Osteocyte (in vitro differentiated cells): Measurements from ENCODE around the gene AQP12B. TPM values are rescaled to one million over a fixed set of nuclear protein-coding genes. Genes with fewer than 3 reads are reported as not detected.

Experiments used
- DNase-seq: peaks from one replicate; pipeline ENCODE4 v3.0.0; 2021; ENCODE audit warnings: mixed read lengths; ENCODE audit not compliant: unreplicated experiment; ENCODE audit errors: extremely low spot score
- H3K27ac Mint-ChIP-seq: one replicate; pipeline ENCODE4 v1.8.0; 2021; ENCODE audit warnings: mild to moderate bottlenecking, mixed read lengths; ENCODE audit not compliant: unreplicated experiment
- H3K27me3 Mint-ChIP-seq: one replicate; pipeline ENCODE4 v1.8.0; 2021; ENCODE audit warnings: mixed read lengths; ENCODE audit not compliant: unreplicated experiment
- H3K36me3 Mint-ChIP-seq: one replicate; pipeline ENCODE4 v1.8.0; 2021; ENCODE audit warnings: mixed read lengths; ENCODE audit not compliant: unreplicated experiment
- H3K4me1 Mint-ChIP-seq: one replicate; pipeline ENCODE4 v1.8.0; 2021; ENCODE audit warnings: mixed read lengths; ENCODE audit not compliant: unreplicated experiment
- H3K4me3 Mint-ChIP-seq: one replicate; pipeline ENCODE4 v1.8.0; 2021; ENCODE audit warnings: mild to moderate bottlenecking, moderate library complexity, mixed read lengths; ENCODE audit not compliant: unreplicated experiment
- H3K9me3 Mint-ChIP-seq: one replicate; pipeline ENCODE4 v1.8.0; 2021; ENCODE audit warnings: mixed read lengths; ENCODE audit not compliant: unreplicated experiment
- total RNA-seq: library from RNA; stranded (reverse); gene quantifications from 2 replicates; pipeline ENCODE4 v1.2.1, GENCODE V29; 2021
- TF ChIP-seq, protein P1 (sequence below): fragments of 200-600 bp; sonication (generic); IDR thresholded peaks from 2 replicates; pipeline ENCODE4 v1.5.0; 2021; ENCODE audit warnings: antibody characterized with exemption, mild to moderate bottlenecking, moderate library complexity

Gene AQP12B
- total RNA-seq, 1 donor from 2014 or later: not detected

- Mint-ChIP-seq H3K4me1 (no peaks in the 10 kb centered on the region), H3K27ac (no peak overlapping the region), H3K27me3 (peaks cover 52% of the 10 kb centered on the region), H3K36me3 (no peaks in the 10 kb centered on the region), H3K4me3 (no peak overlapping the region), H3K9me3 (no peaks in the 10 kb centered on the region)
- peak; percentile 67 for DNase-seq
- TF ChIP-seq, protein P1, sequence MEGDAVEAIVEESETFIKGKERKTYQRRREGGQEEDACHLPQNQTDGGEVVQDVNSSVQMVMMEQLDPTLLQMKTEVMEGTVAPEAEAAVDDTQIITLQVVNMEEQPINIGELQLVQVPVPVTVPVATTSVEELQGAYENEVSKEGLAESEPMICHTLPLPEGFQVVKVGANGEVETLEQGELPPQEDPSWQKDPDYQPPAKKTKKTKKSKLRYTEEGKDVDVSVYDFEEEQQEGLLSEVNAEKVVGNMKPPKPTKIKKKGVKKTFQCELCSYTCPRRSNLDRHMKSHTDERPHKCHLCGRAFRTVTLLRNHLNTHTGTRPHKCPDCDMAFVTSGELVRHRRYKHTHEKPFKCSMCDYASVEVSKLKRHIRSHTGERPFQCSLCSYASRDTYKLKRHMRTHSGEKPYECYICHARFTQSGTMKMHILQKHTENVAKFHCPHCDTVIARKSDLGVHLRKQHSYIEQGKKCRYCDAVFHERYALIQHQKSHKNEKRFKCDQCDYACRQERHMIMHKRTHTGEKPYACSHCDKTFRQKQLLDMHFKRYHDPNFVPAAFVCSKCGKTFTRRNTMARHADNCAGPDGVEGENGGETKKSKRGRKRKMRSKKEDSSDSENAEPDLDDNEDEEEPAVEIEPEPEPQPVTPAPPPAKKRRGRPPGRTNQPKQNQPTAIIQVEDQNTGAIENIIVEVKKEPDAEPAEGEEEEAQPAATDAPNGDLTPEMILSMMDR: no peak
Measured at GRCh38 chr2:240648650-240649275, 33.9 kb downstream of the AQP12B start.

GRCh38 chr2:240648155-240648649 is 34.5 kb downstream of the AQP12B start:
- Mint-ChIP-seq H3K27me3 (peaks cover 52% of the 10 kb centered on the region), H3K9me3 (no peaks in the 10 kb centered on the region), H3K36me3 (no peaks in the 10 kb centered on the region), H3K27ac (no peak overlapping the region), H3K4me1 (no peaks in the 10 kb centered on the region), H3K4me3 (no peak overlapping the region)
- DNase-seq: peak; percentile 59
- TF ChIP-seq, protein P1: no peak

DNA sequence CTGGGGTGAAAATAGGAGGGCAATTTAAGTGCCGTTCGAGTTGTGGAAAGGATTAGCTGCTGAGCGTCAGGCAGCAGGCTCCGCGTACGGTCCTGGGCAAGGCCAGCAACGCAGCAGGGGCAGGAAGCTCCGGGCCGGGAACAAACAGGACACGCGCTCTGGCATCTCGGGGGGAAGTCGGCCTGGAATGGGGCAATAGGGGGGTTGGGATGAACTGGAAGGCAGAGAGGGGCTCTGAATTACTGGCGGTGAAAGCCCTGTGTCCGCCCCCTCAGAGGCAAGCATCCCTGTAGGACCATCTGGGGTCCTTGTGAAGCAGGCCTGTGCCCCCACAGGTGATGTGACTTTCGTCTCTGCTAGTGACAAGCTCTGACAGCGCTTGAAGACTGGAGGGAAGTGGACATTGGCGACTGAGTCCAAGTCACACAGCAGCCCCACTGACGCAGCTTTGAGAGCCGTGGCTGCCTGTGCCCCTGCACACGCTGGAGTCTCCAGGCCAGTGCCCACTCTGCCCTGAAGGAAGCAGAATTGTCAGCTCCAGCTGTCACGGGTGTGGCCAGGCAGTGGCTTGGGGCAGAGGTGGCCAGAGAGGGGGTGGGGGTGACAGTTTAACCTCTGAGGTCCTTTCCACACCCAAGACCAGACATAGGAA is 35.1 kb downstream of the AQP12B start:
- no peaks in the 10 kb centered on the region for H3K9me3 Mint-ChIP-seq
- H3K4me1 Mint-ChIP-seq: no peaks in the 10 kb centered on the region
- peak; percentile 81 for DNase-seq
- H3K36me3 Mint-ChIP-seq: no peaks in the 10 kb centered on the region
- TF ChIP-seq, protein P1: no peak
- H3K27ac Mint-ChIP-seq: no peak overlapping the region
- H3K4me3 Mint-ChIP-seq: no peak overlapping the region
- peaks cover 51% of the 10 kb centered on the region for H3K27me3 Mint-ChIP-seq

DNA sequence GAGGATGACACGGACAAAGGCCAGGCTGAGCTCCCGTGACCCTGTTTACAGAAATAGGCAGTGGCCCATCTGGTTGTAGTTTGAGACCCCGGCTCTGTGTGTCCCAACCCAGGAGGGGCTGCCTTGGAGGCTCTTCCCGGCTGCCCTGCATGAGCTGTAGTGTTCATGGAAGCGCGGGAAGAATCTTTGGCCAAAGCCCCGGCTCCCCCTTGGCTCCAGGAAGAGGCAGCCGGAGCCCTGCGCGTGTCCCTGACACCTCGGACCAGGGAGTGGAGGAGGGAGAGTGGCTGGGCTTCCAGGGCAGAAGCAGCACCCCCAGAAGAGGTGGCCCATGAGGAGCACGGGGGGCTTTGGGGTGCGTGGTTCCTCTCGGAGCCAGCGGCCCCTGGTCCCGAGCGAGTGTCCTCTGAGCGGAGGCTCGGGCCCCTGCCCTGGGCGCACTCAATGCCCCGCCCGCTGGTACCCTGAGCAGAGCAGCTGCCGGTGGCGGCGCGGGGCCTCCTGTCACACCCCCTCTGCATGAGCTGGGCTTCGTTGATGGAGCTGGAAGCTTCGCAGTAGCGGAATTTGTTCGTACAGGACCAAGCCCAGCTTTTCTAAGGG is 35.7 kb downstream of the AQP12B start:
- H3K27ac Mint-ChIP-seq: no peak overlapping the region
- TF ChIP-seq, protein P1: no peak
- H3K9me3 Mint-ChIP-seq: no peaks in the 10 kb centered on the region
- H3K36me3 Mint-ChIP-seq: no peaks in the 10 kb centered on the region
- no peaks in the 10 kb centered on the region for H3K4me1 Mint-ChIP-seq
- DNase-seq: peak; percentile 79
- no peak overlapping the region for H3K4me3 Mint-ChIP-seq
- H3K27me3 Mint-ChIP-seq: peaks cover 48% of the 10 kb centered on the region
